ENCODE data around the gene CARHSP1.
"Not testable (repeated sequence)": the region's sequence is repeated elsewhere in the genome, so short reads cannot be mapped to it uniquely, and the experiment has no call there.

Gene CARHSP1

DNA sequence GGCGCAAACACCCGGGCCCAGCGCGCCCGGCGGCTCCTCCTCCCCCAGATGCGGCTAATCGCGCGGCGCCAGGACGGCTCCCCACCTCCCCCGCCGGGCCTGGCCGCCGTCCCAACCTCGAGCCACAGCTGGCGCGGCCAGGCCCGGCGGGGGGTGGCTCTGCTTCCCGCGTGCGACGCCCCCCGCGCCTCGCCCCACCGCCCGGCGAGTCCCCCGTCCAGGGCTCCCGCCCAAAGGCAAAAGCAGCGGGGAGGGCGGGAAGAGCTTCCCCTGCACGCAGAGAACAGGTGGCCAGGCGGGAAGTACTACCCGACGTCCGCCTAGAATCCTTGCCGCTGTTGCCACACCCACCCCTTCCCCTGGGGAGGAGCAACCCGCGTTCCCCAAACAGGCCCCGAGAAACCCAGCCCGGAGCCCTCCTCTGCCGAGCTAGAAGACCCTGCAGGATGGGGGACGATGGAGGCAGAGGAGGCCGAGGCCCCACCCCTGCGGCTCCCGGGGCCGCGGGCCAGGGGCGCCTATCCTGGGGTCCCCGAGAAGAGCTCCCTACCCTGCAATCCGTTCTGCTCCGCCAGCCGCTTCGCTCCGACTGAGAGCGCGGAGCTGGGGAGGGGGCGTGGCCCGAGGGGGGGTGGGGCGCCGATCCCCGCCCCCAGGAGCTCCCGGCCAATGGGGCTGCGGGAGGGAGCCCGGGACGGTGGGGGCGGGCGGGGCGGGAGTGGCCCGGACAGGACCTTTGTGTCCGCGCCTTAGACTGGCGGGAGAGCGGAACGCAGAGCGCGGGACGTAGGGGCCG is at the start of gene CARHSP1:
TSS of gene CARHSP1 (minus strand) at position 591 of the 796 bp plus-strand sequence. CDS start 9,678 bp downstream, outside the sequence.
- peak; percentile 91 to 97 (median 95) for DNase-seq

DNA sequence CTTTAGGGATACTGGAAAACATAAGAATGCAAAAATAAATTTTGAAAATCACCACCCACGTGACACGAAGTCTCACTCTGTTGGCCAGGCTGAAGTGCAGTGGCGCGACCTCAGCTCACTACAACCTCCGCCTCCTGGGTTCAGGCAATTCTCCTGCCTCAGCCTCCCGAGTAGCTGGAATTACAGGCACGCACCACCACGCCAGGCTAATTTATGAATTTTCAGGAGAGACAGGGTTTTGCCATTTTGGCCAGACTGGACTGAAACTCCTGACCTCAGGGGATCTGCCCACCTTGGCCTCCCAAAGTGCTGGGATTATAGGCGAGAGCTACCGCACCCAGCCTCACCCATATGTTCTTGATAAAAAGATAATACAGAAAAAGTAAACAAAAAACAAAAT is 48.5 kb upstream of the CARHSP1 start:
- not testable (repeated sequence) for DNase-seq

DNA sequence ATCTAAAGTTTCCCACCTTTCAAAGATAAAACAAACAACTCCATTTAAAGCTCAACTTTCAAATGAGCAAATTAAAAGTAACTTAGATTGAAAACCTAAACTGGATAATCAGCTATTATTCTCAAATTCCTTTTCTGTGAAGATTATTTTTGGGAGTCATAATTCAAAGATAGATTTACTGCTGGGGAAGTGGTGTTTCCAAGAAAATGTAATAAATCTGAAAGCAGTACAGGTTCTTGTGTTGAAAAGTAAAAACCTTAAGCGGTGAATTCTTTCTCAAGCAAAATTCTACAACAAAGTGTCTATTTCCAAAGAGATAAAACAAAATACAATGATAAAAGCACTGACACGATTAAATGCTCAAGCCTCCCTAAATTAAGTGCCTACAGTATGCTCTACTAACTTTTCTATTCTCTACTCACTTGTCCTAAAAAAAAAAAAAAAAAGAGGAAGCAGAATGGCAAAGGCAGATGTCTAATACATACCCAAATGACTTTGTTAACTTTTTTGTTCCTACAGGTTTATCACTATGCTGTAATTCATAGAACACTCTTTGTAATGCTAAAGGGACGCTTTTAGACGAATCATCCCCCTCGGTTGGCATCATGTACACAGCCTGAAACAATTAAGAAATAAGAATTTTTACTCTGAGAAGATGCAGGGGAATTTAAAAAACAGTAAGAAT is 47.9 kb upstream of the CARHSP1 start:
- peak in 1 of 3 donors; percentile 19 for DNase-seq

DNA sequence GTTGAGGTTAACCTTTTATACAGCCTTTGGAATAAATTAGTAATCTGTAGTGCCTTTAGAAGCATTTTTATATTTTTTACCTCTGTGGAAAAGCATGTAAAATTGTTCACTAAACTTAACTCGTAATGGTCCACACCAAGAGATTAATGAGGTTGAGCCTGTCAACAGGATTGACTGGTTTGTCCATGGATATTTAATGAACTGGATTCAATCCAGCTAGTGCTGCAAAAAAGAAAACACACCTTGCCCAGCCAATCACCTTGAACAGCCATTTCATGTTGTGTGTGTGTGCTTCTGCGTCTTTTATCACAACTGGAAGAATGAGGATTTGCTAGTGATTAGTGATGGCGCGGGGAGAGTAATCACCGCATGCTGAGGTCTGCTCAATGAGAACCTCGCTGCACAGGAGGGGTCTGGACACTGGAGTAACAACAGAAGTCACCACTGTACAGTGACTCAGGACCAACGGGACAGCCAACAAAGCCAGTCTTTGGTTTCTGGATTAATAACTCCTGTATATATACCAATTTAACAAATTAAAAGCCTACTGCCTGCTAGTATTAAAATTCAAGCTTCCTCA is 47.0 kb upstream of the CARHSP1 start:
- DNase-seq = no peak

DNA sequence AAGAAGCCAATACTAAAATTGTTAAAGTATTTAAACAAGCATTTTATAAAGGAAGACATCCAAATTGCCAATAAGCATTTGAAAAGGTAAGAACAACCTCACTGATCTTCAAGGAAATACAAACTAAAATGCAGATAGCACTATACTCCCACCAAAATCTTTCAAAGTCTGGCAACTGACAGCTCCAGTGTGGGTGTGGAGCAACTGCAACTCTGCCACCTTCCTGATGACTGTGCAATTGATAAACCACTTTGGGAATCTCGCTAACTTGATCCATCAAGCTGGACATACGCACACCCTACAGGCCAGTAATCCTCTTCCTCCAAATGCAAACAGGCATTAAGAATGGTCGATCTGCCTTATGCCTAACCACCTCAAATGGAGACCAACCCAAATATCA is 45.3 kb upstream of the CARHSP1 start:
- DNase-seq = no peak

DNA sequence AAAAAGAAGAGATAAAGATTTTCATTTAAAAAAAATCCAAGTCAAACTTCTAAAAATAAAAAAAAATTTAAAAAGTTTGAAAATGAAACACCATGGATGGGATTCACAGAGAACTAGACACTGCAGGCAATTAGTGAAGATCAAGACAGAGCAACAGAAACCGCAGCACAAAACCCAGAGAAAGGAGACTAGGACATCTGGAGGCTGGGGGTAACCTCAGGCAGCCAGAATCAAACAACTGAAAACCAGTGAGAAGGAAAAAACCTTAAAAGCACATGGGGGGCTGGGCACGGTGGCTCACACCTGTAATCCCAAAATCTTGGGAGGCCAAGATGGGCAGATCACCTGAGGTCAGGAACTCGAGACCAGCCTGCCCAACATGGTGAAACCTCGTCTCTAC is 44.0 kb upstream of the CARHSP1 start:
- DNase-seq = no peak

DNA sequence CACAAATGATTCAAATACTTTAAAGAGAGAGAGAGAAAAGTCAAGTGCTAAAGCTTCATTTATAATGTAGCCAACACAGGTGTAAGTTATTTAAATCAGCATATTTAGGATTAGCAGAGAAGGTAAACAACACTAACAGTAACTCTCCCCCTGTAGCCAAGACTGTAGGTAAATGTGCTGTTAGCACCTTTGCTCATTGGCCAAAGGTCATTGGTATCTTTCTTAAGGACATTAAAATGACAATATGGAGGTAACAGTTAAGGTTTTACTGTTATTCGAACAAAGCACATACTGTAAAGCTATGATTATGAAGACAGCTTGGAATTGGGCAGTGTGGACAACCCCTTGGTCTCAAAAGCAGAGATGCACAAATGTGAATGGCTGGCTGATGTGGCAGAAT is 42.0 kb upstream of the CARHSP1 start:
- DNase-seq = no peak

DNA sequence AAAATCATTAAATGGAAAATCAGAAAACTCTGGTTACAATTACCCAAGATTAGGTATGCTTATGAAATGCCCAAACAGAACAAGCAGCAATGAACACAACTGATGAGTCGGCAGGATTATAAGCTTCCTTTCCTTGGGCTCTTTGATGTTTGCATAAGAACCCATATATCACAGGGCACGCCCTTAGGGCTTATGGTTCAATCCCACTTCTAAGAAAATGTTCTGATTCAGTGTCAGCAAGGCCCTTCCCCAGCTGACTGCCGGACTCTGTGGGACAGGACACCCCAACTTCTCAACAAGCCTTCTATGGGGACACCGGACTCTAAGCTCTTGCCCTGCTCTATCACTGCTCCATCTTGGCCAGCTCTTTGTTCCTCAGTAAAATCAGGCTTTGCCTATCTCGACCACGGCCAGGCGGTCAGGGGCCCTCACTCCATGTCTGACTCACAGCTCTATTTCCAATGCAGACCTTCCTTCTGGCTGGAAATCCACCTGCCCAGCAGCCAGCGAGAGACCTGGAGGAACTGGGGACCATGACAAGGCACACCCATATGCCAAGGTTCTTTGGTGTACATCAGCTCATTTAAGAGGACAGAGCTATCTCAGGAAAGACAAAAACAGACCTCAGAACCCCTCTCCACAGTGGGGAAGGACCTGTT is 40.1 kb upstream of the CARHSP1 start:
- DNase-seq = no peak

DNA sequence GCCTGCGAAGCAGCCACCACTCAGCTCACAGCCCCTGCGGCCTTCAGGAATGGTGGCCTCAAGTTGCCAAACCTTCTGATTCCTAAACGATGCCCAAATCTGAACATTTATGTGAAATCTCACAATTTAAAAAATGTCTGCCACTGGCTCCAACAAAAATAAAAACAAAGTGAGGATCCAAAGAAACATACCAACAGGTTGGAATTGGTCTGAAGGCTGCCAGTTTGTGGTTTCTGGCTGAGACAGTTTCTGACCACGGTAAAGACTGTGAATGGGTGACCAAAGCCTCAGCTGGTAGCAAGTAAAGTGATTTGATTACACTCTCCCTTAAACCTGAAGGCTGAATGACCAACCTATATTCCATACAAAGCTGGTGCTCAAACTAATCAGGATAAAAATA is 38.3 kb upstream of the CARHSP1 start:
- DNase-seq = no peak

DNA sequence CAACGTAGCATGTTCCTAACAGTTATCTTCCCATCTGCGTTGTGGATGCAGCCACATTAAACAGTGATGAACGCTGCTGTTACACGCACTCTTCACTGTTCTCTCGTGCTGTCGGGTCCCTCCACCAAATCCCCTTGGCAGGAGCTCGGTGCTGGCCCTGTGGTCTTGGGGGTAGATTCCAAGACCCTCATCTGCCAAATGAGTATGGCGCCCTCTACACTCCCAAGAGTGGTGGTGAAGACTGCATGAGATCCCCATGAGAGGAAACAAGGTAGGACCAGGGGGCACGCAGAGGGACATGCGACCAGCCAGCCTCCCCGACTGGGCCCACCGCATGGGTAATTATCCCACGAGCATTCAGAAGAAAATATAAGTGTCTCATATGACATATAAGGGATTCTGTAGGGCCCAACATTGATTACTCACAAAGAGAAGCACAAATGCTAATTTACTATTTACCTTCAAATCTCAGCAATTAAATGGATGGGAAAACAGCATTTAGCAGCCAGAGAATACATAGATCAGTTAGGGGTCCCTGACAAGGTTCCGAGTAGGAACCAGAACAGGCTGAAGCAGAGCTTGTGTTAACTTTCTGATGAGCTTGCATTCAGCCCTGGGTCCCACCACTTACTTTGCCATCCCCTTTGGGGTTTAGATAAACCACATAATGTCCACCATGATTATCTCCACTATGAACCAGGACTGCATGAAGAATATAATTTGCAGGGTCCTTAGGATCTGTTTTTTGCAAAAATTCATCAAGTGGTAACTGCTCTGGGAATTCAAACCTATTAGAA is 37.2 kb upstream of the CARHSP1 start:
- no peak for DNase-seq

DNA sequence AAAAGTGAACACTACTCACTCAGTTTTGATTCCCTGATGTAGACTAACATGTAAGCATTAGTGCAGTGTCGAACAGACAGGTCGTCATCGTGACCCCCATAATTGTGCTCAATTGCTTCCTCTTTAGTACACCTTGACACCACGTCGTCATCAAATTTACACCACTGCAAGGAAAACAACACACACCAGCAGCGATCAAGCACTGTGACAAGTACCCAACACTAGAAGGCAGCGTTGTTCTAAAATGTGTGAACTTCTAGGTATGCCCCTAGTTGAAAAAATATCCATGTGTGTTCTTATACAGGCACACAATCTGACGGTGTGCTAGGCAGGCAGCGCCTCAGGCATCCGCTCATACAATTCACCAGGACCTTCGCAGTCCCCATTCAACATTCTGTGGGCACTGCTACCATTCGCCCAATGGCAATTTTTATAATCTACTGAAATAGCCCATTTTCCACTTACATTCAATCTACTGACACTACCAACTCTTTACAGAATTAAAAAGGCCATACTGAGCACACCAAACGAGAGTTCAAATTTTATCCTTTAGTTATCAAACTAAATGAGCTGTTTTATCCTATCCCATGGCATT is 36.5 kb upstream of the CARHSP1 start:
- peak; percentile 18 to 45 (median 25) for DNase-seq

DNA sequence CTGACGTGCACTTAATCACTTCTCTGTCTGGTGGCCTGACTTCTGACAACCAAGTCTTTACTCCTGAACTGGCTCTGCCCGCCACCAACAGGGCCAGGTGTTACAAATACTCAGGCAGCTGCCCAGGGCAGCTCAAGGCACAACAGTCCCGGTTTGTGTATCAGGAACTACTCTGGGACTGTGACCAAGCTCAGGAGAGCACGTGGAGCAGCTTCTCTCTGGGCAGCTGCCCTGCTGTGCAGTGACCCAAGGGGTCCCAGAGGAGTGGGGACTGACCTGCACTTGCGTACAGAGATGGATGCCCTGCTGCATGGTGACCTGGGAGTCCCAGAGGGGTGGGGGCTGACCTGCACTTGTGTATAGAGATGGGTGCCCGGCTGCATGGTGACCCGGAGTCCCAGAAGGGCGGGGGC is 35.2 kb upstream of the CARHSP1 start:
- DNase-seq = no peak

DNA sequence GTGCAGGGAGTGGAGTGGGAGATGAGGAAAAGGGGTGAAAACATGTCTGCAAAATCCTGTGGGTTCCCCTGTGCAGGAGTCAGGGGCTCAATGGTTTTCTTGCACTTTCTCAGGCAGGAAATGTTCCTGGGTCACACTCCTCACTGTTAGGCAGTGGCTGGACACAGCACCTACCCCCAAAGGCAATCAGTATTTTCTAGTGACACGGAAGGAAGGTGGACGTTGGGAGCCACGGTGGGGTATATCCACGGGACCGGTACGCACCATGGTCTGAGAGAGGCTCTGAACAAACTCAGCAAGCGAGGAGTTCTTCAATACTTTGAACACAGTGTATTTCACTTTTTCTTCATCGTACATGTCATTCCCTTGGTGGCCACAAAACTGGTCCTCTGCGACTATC is 34.2 kb upstream of the CARHSP1 start:
- no peak for DNase-seq

DNA sequence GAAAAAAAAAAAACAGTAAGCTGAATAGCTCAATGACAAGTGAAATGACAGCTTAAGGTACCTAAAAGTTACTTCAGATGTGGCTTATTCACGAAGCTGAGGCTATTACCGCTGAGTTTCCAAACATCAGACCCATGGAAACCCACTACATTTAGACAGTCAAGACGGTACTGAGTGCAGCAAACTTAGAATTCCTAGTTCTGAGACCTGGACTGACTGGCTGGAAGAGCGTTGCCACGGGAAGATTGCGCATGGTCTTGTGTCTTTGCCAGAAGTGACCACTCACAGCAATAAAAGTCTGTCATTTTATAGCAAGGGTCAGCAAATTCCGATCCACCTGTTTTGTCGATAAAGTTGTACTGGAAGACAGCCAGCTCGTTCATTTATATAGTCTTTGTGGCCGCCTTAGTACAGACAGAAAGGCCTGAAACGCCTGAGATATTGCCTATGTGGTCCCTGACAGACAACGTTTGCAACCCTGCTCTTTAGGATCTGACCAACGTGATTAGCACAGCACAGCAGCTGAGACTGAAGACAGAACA is 32.6 kb upstream of the CARHSP1 start:
- DNase-seq = no peak

DNA sequence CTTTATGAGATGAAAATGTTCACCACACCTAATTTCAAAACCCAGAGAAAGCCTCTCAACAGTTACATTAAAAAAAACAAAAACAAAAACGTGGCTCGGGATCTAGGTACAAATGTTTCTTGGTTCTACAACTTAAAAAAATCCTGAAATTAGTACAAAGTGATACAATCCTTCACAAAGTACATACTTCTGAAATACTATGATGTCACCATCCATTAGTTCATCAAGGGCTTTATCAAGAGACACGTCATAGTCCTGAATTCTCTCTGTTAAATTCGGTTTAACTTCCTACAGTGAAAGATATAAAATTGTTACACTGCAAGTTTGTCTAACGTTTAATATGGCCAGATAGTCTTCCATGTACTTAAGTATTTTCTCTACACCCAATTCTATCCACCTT is 31.5 kb upstream of the CARHSP1 start:
- DNase-seq = peak in 2 of 3 donors; percentile 24 to 30

DNA sequence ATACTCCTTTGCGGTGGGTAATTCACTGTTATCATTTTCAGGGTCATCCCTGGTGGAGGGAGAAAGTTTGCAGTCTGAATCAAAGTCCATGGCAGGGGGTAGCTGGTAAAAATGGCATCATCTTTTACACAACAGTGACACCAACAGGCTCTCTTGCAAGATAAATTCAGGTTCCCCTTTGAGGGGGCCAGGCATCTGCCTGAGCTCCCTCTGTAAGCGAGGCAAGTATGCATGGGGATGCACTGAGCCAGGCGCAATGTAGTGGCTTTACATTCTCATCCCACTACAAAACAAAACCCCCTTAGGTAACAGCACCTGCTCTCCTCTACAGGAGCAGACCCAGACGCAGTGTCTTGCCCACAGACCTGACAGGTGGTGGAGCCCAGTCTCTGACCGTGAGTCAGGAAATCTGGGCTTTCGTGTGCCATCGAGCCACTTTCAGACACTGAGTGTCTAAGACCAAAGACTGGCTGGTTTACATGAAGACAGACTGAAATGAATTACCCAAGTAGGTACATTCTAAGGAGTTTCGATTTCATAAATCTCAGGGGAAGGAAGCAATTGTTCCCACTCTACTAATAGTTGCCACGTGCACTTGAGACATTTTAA is 31.0 kb upstream of the CARHSP1 start:
- no peak for DNase-seq

DNA sequence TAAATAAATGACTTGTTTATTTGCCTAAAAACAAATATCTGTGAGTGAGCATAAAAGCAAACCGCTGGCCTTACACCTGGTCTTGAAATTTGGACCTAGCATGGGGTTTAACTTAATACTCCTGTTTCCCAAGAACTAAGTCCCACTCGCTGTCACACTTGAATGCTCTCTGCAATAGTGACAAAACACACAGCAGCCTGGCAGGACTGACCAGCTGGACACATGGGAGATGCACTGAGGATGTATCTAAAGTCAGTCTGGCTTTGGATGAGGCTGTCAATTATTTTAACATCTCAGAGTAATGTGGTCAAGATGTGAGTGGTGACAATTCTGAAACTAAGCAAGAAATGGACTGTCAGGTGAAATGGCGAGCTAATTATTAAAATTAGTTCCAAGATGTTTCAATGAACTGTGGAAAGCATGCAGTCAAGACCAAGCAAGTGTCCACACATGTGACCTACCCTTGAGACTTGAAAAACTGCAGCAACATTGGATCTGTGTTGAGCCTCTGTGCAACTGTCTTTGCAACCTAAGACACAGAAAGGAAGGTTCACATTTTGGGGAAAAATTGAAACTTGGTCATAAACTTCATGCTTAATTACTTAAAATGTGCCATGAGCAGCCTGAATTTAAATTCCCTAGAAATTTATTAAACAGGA is 30.0 kb upstream of the CARHSP1 start:
- DNase-seq = no peak

DNA sequence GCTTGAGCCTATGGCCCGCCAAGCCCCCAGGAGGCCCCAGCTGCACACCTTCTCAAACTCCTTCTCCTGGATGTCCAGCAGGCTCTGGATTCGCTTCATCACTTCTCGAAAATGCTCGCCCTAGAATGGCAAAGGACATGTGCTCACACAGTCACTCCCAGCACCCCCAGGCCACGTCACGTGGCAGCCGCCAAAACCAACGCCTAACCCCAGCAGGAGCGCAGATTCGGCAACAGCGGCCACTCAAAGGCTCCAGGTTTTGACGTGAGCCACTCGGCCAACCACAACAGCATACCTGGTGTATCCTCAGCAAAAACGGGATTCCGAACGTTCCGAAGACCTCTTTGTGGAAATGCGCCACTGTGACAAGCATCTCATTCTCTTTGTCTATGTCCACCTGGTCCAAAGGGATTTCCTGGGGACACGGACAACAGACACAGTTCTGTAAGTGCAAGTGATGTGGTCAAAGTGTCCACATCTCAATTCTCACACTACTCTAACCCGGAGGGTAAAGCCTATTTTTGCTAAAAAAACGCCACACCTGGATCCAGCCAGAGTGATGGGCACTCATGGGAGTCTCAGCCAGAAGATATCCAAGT is 26.0 kb upstream of the CARHSP1 start:
- DNase-seq = no peak

DNA sequence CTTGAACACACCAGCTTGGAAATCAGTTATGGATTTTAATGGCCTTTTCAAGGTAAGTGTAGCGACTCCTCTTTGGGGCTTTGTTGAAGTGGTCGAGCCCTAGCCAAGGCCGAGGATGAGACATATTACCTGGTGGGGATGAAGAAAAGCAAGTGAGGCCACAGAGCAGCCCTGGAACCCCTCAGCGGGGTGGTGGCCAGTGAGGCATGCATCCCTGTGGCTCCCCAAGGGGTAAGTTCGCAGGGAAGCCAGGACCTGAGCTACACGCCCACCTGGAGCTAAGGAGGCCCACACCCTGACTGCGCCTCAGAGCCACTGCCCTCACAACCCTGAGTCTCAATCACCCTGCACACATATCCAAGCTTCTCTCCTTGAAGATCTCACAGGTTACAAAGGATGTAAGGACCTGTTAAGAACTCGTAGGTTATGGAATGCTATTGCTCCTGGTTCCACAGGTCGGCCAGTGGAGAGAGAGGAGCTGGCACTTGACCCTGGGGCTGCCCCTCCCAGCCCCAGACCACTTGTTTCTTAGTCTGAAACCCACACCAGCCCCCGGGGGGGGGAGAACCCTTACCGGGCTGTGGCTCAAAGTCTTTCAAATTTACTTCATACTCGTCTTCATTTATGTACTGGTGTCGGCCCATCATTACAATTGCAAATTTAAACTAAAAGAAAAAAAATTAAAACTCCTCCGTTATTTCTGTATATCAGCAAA is 25.3 kb upstream of the CARHSP1 start:
- DNase-seq = no peak

DNA sequence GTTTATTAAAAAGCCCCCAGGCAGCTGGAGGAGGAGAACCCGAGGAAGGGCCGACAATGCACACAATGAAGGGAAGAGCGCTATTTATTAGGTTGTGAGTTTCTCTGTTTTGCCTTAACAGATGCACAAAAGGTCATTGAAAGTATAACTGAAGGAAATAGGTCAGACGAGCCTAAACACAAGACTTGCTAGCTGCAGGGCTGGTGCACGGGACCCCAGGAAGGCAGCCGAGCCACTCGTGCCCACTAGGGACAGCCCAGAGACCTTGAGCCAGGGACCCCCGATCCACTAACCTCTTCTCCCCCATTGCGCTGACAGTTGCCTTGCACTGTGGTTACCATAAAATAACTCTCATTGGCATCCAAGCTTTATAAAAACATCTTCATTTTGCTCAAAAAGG is 24.6 kb upstream of the CARHSP1 start:
- no peak for DNase-seq

Measured in suppressor macrophage treated with lipopolysaccharide for 1 hour (primary cell).